ENCODE measurements around the gene GRB10.

GRB10 gene

GRCh38 chr7:50607524-50608125 is 175.1 kb downstream of the GRB10 start:
- no peaks in the 10 kb centered on the region for H3K36me3 ChIP-seq
- H3K9me3 ChIP-seq (ENCODE audit: severe bottlenecking) = no peaks in the 10 kb centered on the region
- no peak overlapping the region for H3K4me3 ChIP-seq (ENCODE audit: low read depth, low read length)
- no peak for TF ChIP-seq CTCF (IDR thresholded peaks at IDR 0.05; ENCODE audit: low read depth, low read length)
- no peaks in the 10 kb centered on the region for H3K27me3 ChIP-seq (ENCODE audit: insufficient read depth, low read depth, severe bottlenecking)
- H3K27ac ChIP-seq = no peak overlapping the region
- DNase-seq = no peak

GRCh38 chr7:50605059-50605458 is 177.6 kb downstream of the GRB10 start:
- Histone ChIP-seq H3K4me3 (ENCODE audit: low read depth, low read length) (no peak overlapping the region), H3K36me3 (no peaks in the 10 kb centered on the region), H3K9me3 (ENCODE audit: severe bottlenecking) (no peaks in the 10 kb centered on the region), H3K27ac (no peak overlapping the region), H3K27me3 (ENCODE audit: insufficient read depth, low read depth, severe bottlenecking) (no peaks in the 10 kb centered on the region)
- TF ChIP-seq CTCF (IDR thresholded peaks at IDR 0.05; ENCODE audit: low read depth, low read length) = no peak
- DNase-seq = no peak

DNA sequence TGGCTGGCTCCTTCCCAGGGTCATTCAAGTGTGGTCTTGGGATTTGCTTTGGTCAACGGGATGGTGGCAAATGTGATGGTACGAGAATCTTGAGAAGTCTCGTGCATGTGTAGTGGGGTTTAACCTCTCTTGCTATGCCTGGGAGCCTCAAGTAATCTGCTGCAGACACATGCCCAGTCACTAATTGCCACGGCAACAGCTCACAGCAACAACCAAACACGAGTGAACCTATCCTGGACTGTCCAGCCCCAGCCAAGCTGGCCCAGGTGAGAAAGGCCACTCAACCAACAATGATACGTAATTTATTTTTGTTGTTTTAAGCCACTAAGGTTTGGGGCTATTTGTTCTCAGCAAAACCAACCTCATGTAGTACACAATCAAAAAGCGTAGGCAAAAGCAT is 179.4 kb downstream of the GRB10 start:
- TF ChIP-seq CTCF (IDR thresholded peaks at IDR 0.05; ENCODE audit: low read depth, low read length) = no peak
- Histone ChIP-seq H3K27ac (no peak overlapping the region), H3K36me3 (no peaks in the 10 kb centered on the region), H3K9me3 (ENCODE audit: severe bottlenecking) (no peaks in the 10 kb centered on the region), H3K27me3 (ENCODE audit: insufficient read depth, low read depth, severe bottlenecking) (no peaks in the 10 kb centered on the region), H3K4me3 (ENCODE audit: low read depth, low read length) (no peak overlapping the region)
- DNase-seq = no peak

- DNase-seq = no peak
- Histone ChIP-seq H3K36me3 (no peaks in the 10 kb centered on the region), H3K27ac (no peak overlapping the region), H3K4me3 (ENCODE audit: low read depth, low read length) (no peak overlapping the region; the same call in 1 of the 2 replicates), H3K9me3 (ENCODE audit: severe bottlenecking) (no peaks in the 10 kb centered on the region), H3K27me3 (ENCODE audit: insufficient read depth, low read depth, severe bottlenecking) (no peaks in the 10 kb centered on the region)
- TF ChIP-seq CTCF (IDR thresholded peaks at IDR 0.05; ENCODE audit: low read depth, low read length) = no peak
Observed at GRCh38 chr7:50599385-50599784, 183.3 kb downstream of the GRB10 start.

DNA sequence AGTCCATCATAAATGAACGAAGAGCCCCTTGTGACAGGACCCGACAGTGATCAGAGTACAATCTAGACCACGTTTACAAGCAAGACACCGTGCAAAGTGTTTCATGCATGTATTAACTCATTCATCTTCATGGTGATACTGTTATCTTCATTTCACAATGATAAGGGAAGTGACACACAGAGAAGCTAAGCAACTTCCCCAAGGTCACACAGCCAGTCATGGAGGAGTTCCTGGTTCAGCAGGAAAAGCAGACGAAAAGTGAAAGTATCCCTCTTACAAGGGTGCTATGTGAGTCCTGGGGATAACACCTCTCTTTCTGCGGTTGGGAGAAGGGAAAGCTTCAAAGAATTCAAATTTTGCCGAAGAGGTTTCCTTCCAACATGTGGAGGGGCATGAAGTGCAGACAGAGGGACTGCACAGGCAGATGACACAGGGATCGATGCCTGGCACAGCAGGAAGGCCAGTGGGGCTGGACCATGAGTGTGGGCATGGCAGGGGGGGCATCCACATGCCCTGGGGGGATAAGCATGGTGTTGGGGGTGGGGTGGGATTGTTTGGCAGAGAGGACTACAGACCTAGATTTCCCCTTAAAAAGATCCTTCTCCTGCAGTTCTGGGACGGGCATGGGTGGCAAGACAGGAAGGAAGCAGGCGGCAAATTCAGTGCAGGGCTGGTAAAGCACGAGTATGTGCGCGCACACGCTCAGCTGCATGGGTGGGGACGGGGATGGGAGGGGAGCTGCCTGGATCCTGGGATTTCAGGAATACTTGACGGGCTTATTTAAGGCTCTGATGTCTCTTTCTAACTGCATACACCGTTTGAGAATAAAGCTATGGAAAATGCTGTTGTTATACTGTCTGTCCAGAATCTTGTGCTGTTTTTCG is 184.0 kb downstream of the GRB10 start:
- H3K27ac ChIP-seq = no peak overlapping the region
- H3K4me3 ChIP-seq (ENCODE audit: low read depth, low read length) = no peak overlapping the region
- no peaks in the 10 kb centered on the region for H3K9me3 ChIP-seq (ENCODE audit: severe bottlenecking)
- H3K27me3 ChIP-seq (ENCODE audit: insufficient read depth, low read depth, severe bottlenecking) = no peaks in the 10 kb centered on the region
- DNase-seq = no peak
- no peaks in the 10 kb centered on the region for H3K36me3 ChIP-seq
- no peak for TF ChIP-seq CTCF (IDR thresholded peaks at IDR 0.05; ENCODE audit: low read depth, low read length)
